Mucosa of rectum (tissue), 2 donors: ENCODE results near the gene SEC61A1.

Experiments
- H3K27ac ChIP-seq, 2 donors: one replicate each; pipeline ENCODE4 v1.7.0; 2013; ENCODE audit warnings: inconsistent platforms in 2 of 2, low read depth in 2 of 2, low read length in 2 of 2
- H3K27me3 ChIP-seq, 2 donors: one replicate each; pipeline ENCODE4 v1.7.0; 2013; ENCODE audit warnings: low read length in 2 of 2; ENCODE audit not compliant: control insufficient read depth in 2 of 2, insufficient read depth in 2 of 2
- H3K36me3 ChIP-seq, 2 donors: one replicate each; pipeline ENCODE4 v1.7.0; 2013; ENCODE audit warnings: low read length in 2 of 2; ENCODE audit not compliant: control insufficient read depth in 2 of 2, insufficient read depth in 2 of 2
- H3K4me1 ChIP-seq, 2 donors: one replicate each; pipeline ENCODE4 v1.7.0; 2013; ENCODE audit warnings: low read length in 2 of 2, mild to moderate bottlenecking in 1 of 2; ENCODE audit not compliant: control insufficient read depth in 2 of 2, insufficient read depth in 2 of 2
- H3K4me3 ChIP-seq, 2 donors: one replicate each; pipeline ENCODE4 v1.7.0; 2013; ENCODE audit warnings: low read length in 2 of 2
- H3K9ac ChIP-seq, 2 donors: one replicate each; pipeline ENCODE4 v1.7.0; 2013; ENCODE audit warnings: low read length in 2 of 2, low read depth in 1 of 2, mild to moderate bottlenecking in 1 of 2
- H3K9me3 ChIP-seq, 2 donors: one replicate each; pipeline ENCODE4 v1.7.0; 2013; ENCODE audit warnings: low read length in 2 of 2; ENCODE audit not compliant: control insufficient read depth in 2 of 2
- donor health status: healthy.
- donor health status: Normal muscosa, but diverticular disease.

The SEC61A1 gene

GRCh38 chr3:128083396-128083795, 31.2 kb downstream of the SEC61A1 start:
- Histone ChIP-seq H3K27me3 (no peaks in the 10 kb centered on the region), H3K4me1 (peaks cover 15 to 19% of the 10 kb centered on the region in 2 donors), H3K9me3 (no peaks in the 10 kb centered on the region), H3K27ac (no peak overlapping the region), H3K9ac (no peak overlapping the region), H3K4me3 (no peak overlapping the region), H3K36me3 (peaks cover 11 to 13% of the 10 kb centered on the region in 2 donors)

- Histone ChIP-seq H3K36me3 (peaks cover 10 to 11% of the 10 kb centered on the region in 2 donors), H3K4me3 (no peak overlapping the region), H3K9ac (no peak overlapping the region), H3K4me1 (peaks cover 15 to 19% of the 10 kb centered on the region in 2 donors), H3K27me3 (no peaks in the 10 kb centered on the region), H3K9me3 (no peaks in the 10 kb centered on the region), H3K27ac (peak overlapping the region in 1 of 2 donors; percentile 27)
Measured at GRCh38 chr3:128083980-128084674, 31.9 kb downstream of the SEC61A1 start.

- Histone ChIP-seq H3K4me3 (no peak overlapping the region), H3K36me3 (peaks cover 10 to 11% of the 10 kb centered on the region in 2 donors), H3K27ac (peak overlapping the region in 1 of 2 donors; percentile 27), H3K27me3 (no peaks in the 10 kb centered on the region), H3K4me1 (peaks cover 15 to 19% of the 10 kb centered on the region in 2 donors), H3K9ac (no peak overlapping the region), H3K9me3 (no peaks in the 10 kb centered on the region)
Measured at GRCh38 chr3:128084675-128085021, 32.4 kb downstream of the SEC61A1 start.

- no peaks in the 10 kb centered on the region for H3K27me3 ChIP-seq
- H3K9ac ChIP-seq: no peak overlapping the region
- H3K36me3 ChIP-seq: peaks cover 16 to 17% of the 10 kb centered on the region in 2 donors
- H3K27ac ChIP-seq: no peak overlapping the region
- peaks cover 3 to 4% of the 10 kb centered on the region in 2 donors for H3K4me1 ChIP-seq
- H3K9me3 ChIP-seq: no peaks in the 10 kb centered on the region
- no peak overlapping the region for H3K4me3 ChIP-seq
Measured at GRCh38 chr3:128089135-128089534, 36.9 kb downstream of the SEC61A1 start.

- no peaks in the 10 kb centered on the region for H3K9me3 ChIP-seq
- no peak overlapping the region for H3K4me3 ChIP-seq
- H3K4me1 ChIP-seq: no peaks in the 10 kb centered on the region
- no peak overlapping the region for H3K9ac ChIP-seq
- peaks cover 10 to 20% of the 10 kb centered on the region in 2 donors for H3K36me3 ChIP-seq
- H3K27me3 ChIP-seq: no peaks in the 10 kb centered on the region
- H3K27ac ChIP-seq: no peak overlapping the region
Measured at GRCh38 chr3:128091586-128091985, 39.3 kb downstream of the SEC61A1 start.

GRCh38 chr3:128094295-128095151, 42.3 kb downstream of the SEC61A1 start:
- H3K36me3 ChIP-seq: peaks cover 17 to 34% of the 10 kb centered on the region in 2 donors
- no peak overlapping the region for H3K9ac ChIP-seq

GRCh38 chr3:128095222-128095703, 43.0 kb downstream of the SEC61A1 start:
- Histone ChIP-seq H3K36me3 (peaks cover 17 to 37% of the 10 kb centered on the region in 2 donors), H3K9ac (no peak overlapping the region), H3K4me1 (peaks cover 0 to 3% of the 10 kb centered on the region in 2 donors), H3K4me3 (no peak overlapping the region), H3K27me3 (no peaks in the 10 kb centered on the region), H3K9me3 (no peaks in the 10 kb centered on the region), H3K27ac (no peak overlapping the region)

More at GRCh38 chr3:128094295-128095151, 42.3 kb downstream of the SEC61A1 start:
- Histone ChIP-seq H3K27me3 (no peaks in the 10 kb centered on the region), H3K27ac (no peak overlapping the region), H3K4me3 (no peak overlapping the region), H3K4me1 (peaks cover 0 to 3% of the 10 kb centered on the region in 2 donors), H3K9me3 (no peaks in the 10 kb centered on the region)

GRCh38 chr3:128098234-128098633, 46.0 kb downstream of the SEC61A1 start:
- Histone ChIP-seq H3K4me3 (no peak overlapping the region), H3K9ac (no peak overlapping the region), H3K27ac (no peak overlapping the region), H3K4me1 (peaks cover 0 to 3% of the 10 kb centered on the region in 2 donors), H3K36me3 (peaks cover 19 to 41% of the 10 kb centered on the region in 2 donors), H3K27me3 (no peaks in the 10 kb centered on the region), H3K9me3 (no peaks in the 10 kb centered on the region)

GRCh38 chr3:128100161-128100560, 47.9 kb downstream of the SEC61A1 start:
- no peaks in the 10 kb centered on the region for H3K27me3 ChIP-seq
- H3K4me1 ChIP-seq: peaks cover 0 to 3% of the 10 kb centered on the region in 2 donors
- H3K36me3 ChIP-seq: peaks cover 17 to 46% of the 10 kb centered on the region in 2 donors
- H3K9ac ChIP-seq: no peak overlapping the region
- H3K27ac ChIP-seq: no peak overlapping the region
- no peaks in the 10 kb centered on the region for H3K9me3 ChIP-seq
- H3K4me3 ChIP-seq: no peak overlapping the region

GRCh38 chr3:128100638-128101037, 48.4 kb downstream of the SEC61A1 start:
- no peak overlapping the region for H3K27ac ChIP-seq
- no peak overlapping the region for H3K4me3 ChIP-seq
- no peaks in the 10 kb centered on the region for H3K9me3 ChIP-seq
- peaks cover 17 to 46% of the 10 kb centered on the region in 2 donors for H3K36me3 ChIP-seq
- H3K27me3 ChIP-seq: no peaks in the 10 kb centered on the region
- H3K9ac ChIP-seq: no peak overlapping the region
- peaks cover 0 to 3% of the 10 kb centered on the region in 2 donors for H3K4me1 ChIP-seq
